ENCODE results near the gene CATSPERE. TPM values are rescaled to one million over a fixed set of nuclear protein-coding genes. Genes with fewer than 3 reads are reported as not detected.
"Not testable (repeated sequence)": the region's sequence is repeated elsewhere in the genome, so short reads cannot be mapped to it uniquely, and the experiment has no call there.

The CATSPERE gene
- total and polyA plus RNA-seq, 4 donors = 1.0 to 3.1 (median 1.6) TPM

- H3K4me3 ChIP-seq (ENCODE audit: low read depth, low read length) = no peak overlapping the region
- H3K27me3 ChIP-seq (ENCODE audit: control insufficient read depth, insufficient read depth, low read length) = no peaks in the 10 kb centered on the region
- no peaks in the 10 kb centered on the region for H3K36me3 ChIP-seq (ENCODE audit: control insufficient read depth, insufficient read depth, low read length)
- no peak for DNase-seq (ENCODE audit: low read depth in 4 of 6, low spot score in 6 of 6)
- no CpG with 5 or more reads among the region's 4 CpGs for WGBS (ENCODE audit: insufficient coverage)
- no peaks in the 10 kb centered on the region for H3K9me3 ChIP-seq (ENCODE audit: control insufficient read depth, insufficient read depth, low read length)
- H3K27ac ChIP-seq (ENCODE audit: low read depth, low read length) = no peak overlapping the region
- peaks cover 10% of the 10 kb centered on the region for H3K4me1 ChIP-seq (ENCODE audit: control insufficient read depth, insufficient read depth, low read length)
These were observed 2.3 kb upstream of the CATSPERE start for GRCh38 chr1:244458781-244459180.

DNA sequence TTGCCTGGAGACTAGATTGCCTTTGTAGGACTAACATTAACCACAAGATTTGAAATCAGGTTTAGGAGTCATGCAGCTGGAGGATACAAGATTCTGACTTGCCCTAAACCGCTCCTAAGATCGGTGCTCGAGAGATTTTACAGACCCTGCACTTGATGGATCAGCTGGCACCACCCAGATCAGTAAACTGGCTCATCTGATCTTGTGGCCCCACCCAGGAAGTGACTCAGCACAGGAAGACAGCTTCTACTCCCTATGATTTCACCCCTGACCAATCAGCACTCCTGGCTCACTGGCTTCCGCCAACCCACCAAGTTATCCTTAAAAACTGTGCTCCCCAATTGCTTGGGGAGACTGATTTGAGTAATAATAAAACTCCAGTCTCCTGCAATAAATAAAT, 876 bp upstream of the CATSPERE start:
- Histone ChIP-seq H3K27me3 (ENCODE audit: control insufficient read depth, insufficient read depth, low read length) (no peaks in the 10 kb centered on the region), H3K9me3 (ENCODE audit: control insufficient read depth, insufficient read depth, low read length) (no peaks in the 10 kb centered on the region), H3K4me3 (ENCODE audit: low read depth, low read length) (no peak overlapping the region), H3K27ac (ENCODE audit: low read depth, low read length) (no peak overlapping the region), H3K4me1 (ENCODE audit: control insufficient read depth, insufficient read depth, low read length) (peaks cover 10% of the 10 kb centered on the region), H3K36me3 (ENCODE audit: control insufficient read depth, insufficient read depth, low read length) (no peaks in the 10 kb centered on the region)
- 97% methylated on average over 3 of the region's 4 CpGs for WGBS (ENCODE audit: insufficient coverage)
- DNase-seq (ENCODE audit: low read depth in 4 of 6, low spot score in 6 of 6) = no peak

DNA sequence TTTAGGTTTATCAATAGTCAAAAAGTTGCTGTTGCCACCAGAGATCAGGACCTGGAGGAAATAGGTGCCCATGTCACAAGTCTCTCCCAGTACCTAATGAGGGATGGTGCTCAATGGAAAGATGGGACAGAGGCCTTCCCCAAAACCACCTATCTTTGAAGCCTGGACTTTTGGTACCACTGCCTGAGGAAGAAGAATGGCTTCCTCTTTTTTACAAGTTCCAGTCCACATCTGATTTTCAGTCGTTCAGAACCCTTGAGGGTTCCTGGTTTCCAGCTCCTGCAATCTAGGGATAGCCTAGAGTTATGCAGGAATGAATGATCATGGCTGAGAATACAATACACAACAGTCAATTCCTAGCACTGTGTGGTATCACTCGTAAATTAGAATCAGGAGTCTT, 5.7 kb downstream of the CATSPERE start:
- Histone ChIP-seq H3K9me3 (ENCODE audit: control insufficient read depth, insufficient read depth, low read length) (peaks cover 3% of the 10 kb centered on the region), H3K4me3 (ENCODE audit: low read depth, low read length) (no peak overlapping the region), H3K27me3 (ENCODE audit: control insufficient read depth, insufficient read depth, low read length) (no peaks in the 10 kb centered on the region), H3K27ac (ENCODE audit: low read depth, low read length) (no peak overlapping the region), H3K36me3 (ENCODE audit: control insufficient read depth, insufficient read depth, low read length) (no peaks in the 10 kb centered on the region), H3K4me1 (ENCODE audit: control insufficient read depth, insufficient read depth, low read length) (peaks cover 2% of the 10 kb centered on the region)
- DNase-seq (ENCODE audit: low read depth in 4 of 6, low spot score in 6 of 6) = no peak
- WGBS (ENCODE audit: insufficient coverage) = no CpG with 5 or more reads among the region's 2 CpGs

DNA sequence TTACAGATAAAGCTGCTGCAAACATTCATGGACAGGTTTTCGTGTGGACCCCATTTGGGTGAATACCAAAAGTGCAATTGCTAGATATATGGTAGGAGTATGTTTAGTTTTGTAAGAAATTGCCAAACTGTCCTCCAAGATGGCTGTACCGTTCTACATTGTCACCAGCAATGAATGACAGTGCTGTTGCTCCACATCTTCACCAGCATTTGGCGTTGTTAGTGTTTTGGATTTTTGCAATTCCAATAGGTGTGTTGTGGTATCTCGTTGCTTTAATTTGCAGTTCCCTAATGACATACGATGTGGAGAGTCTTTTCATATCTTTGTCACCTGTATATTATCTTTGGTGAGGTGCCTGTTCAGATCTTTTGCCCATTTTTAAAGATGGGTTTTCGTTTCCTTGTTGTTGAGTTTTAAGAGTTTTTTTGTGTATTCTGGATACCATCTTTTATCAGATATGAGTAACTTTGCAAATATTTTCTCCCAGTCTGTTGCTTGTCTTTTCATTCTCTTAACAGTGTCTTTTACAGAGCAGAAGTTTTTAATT, 12.1 kb downstream of the CATSPERE start:
- no peak for DNase-seq (ENCODE audit: low read depth in 4 of 6, low spot score in 6 of 6)
- H3K27ac ChIP-seq (ENCODE audit: low read depth, low read length) = no peak overlapping the region
- no peak overlapping the region for H3K4me3 ChIP-seq (ENCODE audit: low read depth, low read length)
- H3K4me1 ChIP-seq (ENCODE audit: control insufficient read depth, insufficient read depth, low read length) = no peaks in the 10 kb centered on the region
- H3K9me3 ChIP-seq (ENCODE audit: control insufficient read depth, insufficient read depth, low read length) = no peaks in the 10 kb centered on the region
- 82% methylated on average over 1 of the region's 6 CpGs for WGBS (ENCODE audit: insufficient coverage)
- H3K27me3 ChIP-seq (ENCODE audit: control insufficient read depth, insufficient read depth, low read length) = no peaks in the 10 kb centered on the region
- no peaks in the 10 kb centered on the region for H3K36me3 ChIP-seq (ENCODE audit: control insufficient read depth, insufficient read depth, low read length)

GRCh38 chr1:244484971-244485370, 23.9 kb downstream of the CATSPERE start:
- DNase-seq (ENCODE audit: low read depth in 4 of 6, low spot score in 6 of 6); H3K27me3 ChIP-seq (ENCODE audit: control insufficient read depth, insufficient read depth, low read length); H3K4me1 ChIP-seq (ENCODE audit: control insufficient read depth, insufficient read depth, low read length); H3K27ac ChIP-seq (ENCODE audit: low read depth, low read length); H3K4me3 ChIP-seq (ENCODE audit: low read depth, low read length); H3K9me3 ChIP-seq (ENCODE audit: control insufficient read depth, insufficient read depth, low read length); H3K36me3 ChIP-seq (ENCODE audit: control insufficient read depth, insufficient read depth, low read length): not testable (repeated sequence)
- no CpG with 5 or more reads among the region's 3 CpGs for WGBS (ENCODE audit: insufficient coverage)

- H3K4me1 ChIP-seq (ENCODE audit: control insufficient read depth, insufficient read depth, low read length) = no peaks in the 10 kb centered on the region
- H3K27me3 ChIP-seq (ENCODE audit: control insufficient read depth, insufficient read depth, low read length) = no peaks in the 10 kb centered on the region
- no peak overlapping the region for H3K27ac ChIP-seq (ENCODE audit: low read depth, low read length)
- WGBS (ENCODE audit: insufficient coverage) = no CpG with 5 or more reads among the region's 2 CpGs
- no peak overlapping the region for H3K4me3 ChIP-seq (ENCODE audit: low read depth, low read length)
- DNase-seq (ENCODE audit: low read depth in 4 of 6, low spot score in 6 of 6) = no peak
- H3K9me3 ChIP-seq (ENCODE audit: control insufficient read depth, insufficient read depth, low read length) = no peaks in the 10 kb centered on the region
- H3K36me3 ChIP-seq (ENCODE audit: control insufficient read depth, insufficient read depth, low read length) = no peaks in the 10 kb centered on the region
These were observed 33.6 kb downstream of the CATSPERE start for GRCh38 chr1:244494653-244495052.

GRCh38 chr1:244496186-244496585, 35.1 kb downstream of the CATSPERE start:
- no peaks in the 10 kb centered on the region for H3K4me1 ChIP-seq (ENCODE audit: control insufficient read depth, insufficient read depth, low read length)
- no peaks in the 10 kb centered on the region for H3K36me3 ChIP-seq (ENCODE audit: control insufficient read depth, insufficient read depth, low read length)
- H3K4me3 ChIP-seq (ENCODE audit: low read depth, low read length) = no peak overlapping the region
- H3K27ac ChIP-seq (ENCODE audit: low read depth, low read length) = no peak overlapping the region
- no peaks in the 10 kb centered on the region for H3K9me3 ChIP-seq (ENCODE audit: control insufficient read depth, insufficient read depth, low read length)
- 9% methylated on average over 1 of the region's 1 CpG for WGBS (ENCODE audit: insufficient coverage)
- DNase-seq (ENCODE audit: low read depth in 4 of 6, low spot score in 6 of 6) = no peak
- no peaks in the 10 kb centered on the region for H3K27me3 ChIP-seq (ENCODE audit: control insufficient read depth, insufficient read depth, low read length)

- Histone ChIP-seq H3K27ac (ENCODE audit: low read depth, low read length) (no peak overlapping the region), H3K27me3 (ENCODE audit: control insufficient read depth, insufficient read depth, low read length) (no peaks in the 10 kb centered on the region), H3K4me1 (ENCODE audit: control insufficient read depth, insufficient read depth, low read length) (no peaks in the 10 kb centered on the region), H3K36me3 (ENCODE audit: control insufficient read depth, insufficient read depth, low read length) (no peaks in the 10 kb centered on the region), H3K9me3 (ENCODE audit: control insufficient read depth, insufficient read depth, low read length) (no peaks in the 10 kb centered on the region), H3K4me3 (ENCODE audit: low read depth, low read length) (no peak overlapping the region)
- no CpG with 5 or more reads among the region's 1 CpG for WGBS (ENCODE audit: insufficient coverage)
- DNase-seq (ENCODE audit: low read depth in 4 of 6, low spot score in 6 of 6) = no peak
These were observed 36.7 kb downstream of the CATSPERE start for GRCh38 chr1:244497805-244498204.

DNA sequence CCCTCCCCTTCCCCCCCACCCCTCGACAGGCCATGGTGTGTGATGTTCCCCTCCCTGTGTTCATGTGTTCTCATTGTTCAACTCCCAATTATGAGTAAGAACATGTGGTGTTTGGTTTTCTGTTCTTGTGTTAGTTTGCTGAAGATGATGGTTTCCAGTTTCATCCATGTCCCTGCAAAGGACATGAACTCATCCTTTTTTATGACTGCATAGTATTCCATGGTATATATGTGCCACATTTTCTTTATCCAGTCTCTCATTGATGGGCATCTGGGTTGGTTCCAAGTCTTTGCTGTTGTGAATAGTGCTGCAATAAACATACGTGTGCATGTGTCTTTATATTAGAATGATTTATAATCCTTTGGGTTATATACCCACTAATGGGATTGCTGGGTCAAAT, 38.4 kb downstream of the CATSPERE start:
- not testable (repeated sequence) for H3K4me3 ChIP-seq (ENCODE audit: low read depth, low read length); H3K27me3 ChIP-seq (ENCODE audit: control insufficient read depth, insufficient read depth, low read length); H3K36me3 ChIP-seq (ENCODE audit: control insufficient read depth, insufficient read depth, low read length); H3K4me1 ChIP-seq (ENCODE audit: control insufficient read depth, insufficient read depth, low read length); H3K27ac ChIP-seq (ENCODE audit: low read depth, low read length); DNase-seq (ENCODE audit: low read depth in 4 of 6, low spot score in 6 of 6); H3K9me3 ChIP-seq (ENCODE audit: control insufficient read depth, insufficient read depth, low read length)
- no CpG with 5 or more reads among the region's 2 CpGs for WGBS (ENCODE audit: insufficient coverage)

- H3K36me3 ChIP-seq (ENCODE audit: control insufficient read depth, insufficient read depth, low read length); H3K9me3 ChIP-seq (ENCODE audit: control insufficient read depth, insufficient read depth, low read length); H3K27me3 ChIP-seq (ENCODE audit: control insufficient read depth, insufficient read depth, low read length); H3K4me3 ChIP-seq (ENCODE audit: low read depth, low read length); H3K4me1 ChIP-seq (ENCODE audit: control insufficient read depth, insufficient read depth, low read length); H3K27ac ChIP-seq (ENCODE audit: low read depth, low read length); DNase-seq (ENCODE audit: low read depth in 4 of 6, low spot score in 6 of 6): not testable (repeated sequence)
- WGBS (ENCODE audit: insufficient coverage) = 100% methylated on average over 1 of the region's 4 CpGs
These were observed 39.4 kb downstream of the CATSPERE start for GRCh38 chr1:244500515-244500914.
